Measurements from ENCODE around the gene CNBD2.
"Not testable (repeated sequence)": the region's sequence is repeated elsewhere in the genome, so short reads cannot be mapped to it uniquely, and the experiment has no call there.

CNBD2 gene

GRCh38 chr20:36064658-36065426, 96.5 kb downstream of the CNBD2 start:
- peak; percentile 15 for DNase-seq

DNA sequence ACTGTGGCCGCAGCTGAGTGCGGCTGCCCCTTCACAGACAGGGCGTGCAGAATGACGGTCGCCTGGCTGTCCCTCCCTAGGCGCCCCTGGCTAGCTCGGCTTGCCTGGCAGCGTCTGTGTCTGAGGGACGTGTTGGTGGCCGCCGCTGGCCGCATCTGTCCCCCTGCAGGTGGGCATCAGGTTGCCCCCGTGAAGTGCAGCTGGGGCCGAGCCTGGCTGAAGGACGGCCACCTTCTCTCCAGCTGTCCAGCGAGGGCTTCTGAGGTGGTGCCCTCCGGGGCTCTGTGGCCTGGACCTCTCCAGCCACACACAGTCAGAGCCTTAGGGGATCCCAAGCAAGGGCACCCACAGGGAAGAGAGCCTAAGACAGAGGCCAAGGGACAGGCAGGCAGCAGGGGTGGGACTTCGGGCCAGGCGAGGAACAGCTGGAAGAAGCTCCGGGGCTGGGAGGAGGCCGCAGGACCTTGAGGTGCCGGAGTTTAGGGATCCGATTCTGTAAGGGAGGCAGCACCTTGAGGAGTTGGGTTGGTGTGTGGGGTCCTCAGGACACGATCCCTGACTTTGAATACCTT, 97.1 kb downstream of the CNBD2 start:
- DNase-seq: no peak

DNA sequence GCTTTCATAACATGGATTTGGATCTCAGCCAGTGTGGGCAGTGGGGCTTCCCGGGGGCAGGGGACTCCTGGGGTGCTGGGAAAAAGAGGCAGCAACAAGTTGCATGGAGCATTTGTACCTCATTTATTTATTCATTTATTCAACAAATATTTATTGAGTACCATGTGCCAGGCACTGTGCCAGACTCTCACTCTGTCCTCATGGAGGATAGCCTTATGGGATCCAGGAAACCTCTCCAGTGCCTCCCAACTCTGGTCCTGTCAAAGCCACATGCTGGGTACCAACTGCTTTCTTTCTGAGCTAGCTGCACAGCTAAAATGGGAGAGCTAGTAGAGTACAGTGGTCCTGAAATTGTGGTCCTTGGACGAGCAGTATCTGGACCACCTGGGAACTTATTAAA, 98.4 kb downstream of the CNBD2 start:
- DNase-seq: peak; percentile 45

- not testable (repeated sequence) for DNase-seq
Observed at GRCh38 chr20:36068526-36068925, 100.1 kb downstream of the CNBD2 start.

- DNase-seq: no peak
Observed at GRCh38 chr20:36070451-36070850, 102.1 kb downstream of the CNBD2 start.

- DNase-seq: no peak
Observed at GRCh38 chr20:36071848-36072247, 103.5 kb downstream of the CNBD2 start.

GRCh38 chr20:36074983-36075382, 106.6 kb downstream of the CNBD2 start:
- DNase-seq: no peak

DNA sequence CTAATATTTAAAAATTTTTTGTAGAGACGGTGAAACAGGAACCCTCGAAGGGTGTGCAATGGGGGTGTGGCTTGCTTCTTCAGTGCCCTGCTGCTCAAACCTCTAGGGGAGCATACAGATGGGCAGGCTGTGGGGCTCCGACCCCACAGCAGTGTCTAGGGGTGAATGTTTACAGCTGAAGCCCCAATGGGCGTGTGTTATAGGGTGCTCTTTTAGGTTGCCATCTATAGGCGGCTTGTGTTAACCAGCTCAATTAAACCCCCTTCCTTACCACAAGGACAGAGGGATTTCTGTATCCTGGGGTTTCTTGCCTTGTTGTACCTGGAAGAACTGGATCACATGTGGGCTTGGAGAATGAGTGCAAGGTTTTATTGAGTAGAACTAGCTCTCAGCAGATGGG, 109.4 kb downstream of the CNBD2 start:
- DNase-seq: not testable (repeated sequence)

DNA sequence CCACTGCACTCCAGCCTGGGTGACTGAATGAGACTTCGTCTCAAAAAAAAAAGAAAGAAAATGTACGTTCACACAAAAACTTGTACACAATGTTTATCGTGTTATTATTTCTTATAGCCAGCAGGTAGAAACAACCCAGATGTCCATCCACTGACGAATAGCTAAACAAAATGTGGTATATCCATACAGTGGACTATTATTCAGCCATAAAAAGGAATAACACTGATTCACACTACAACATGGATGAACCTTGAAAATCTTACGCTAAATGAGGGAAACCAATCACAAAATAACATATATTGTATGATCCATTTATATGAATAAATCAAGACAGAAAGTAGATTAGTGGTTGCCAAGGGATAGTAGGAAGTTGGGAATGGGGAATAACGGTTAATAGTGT, 111.1 kb downstream of the CNBD2 start:
- DNase-seq: no peak

- DNase-seq: not testable (repeated sequence)
Observed at GRCh38 chr20:36079984-36080383, 111.6 kb downstream of the CNBD2 start.
